ENCODE measurements around the gene LAMC2. TPM values are rescaled to one million over a fixed set of nuclear protein-coding genes. Genes with fewer than 3 reads are reported as not detected.

The LAMC2 gene
- total and polyA plus RNA-seq, 9 of the 15 experiments (the other 6 are each of a cell fraction or from before 2014, with no cell fraction given), result 0.02 to 0.03 TPM; not detected in 7

GRCh38 chr1:183197762-183198161, 11.7 kb downstream of the LAMC2 start:
- H2AFZ ChIP-seq (ENCODE audit: low read depth, low read length), result no peak overlapping the region
- no peaks in the 10 kb centered on the region for H3K36me3 ChIP-seq (ENCODE audit: control insufficient read depth, insufficient read depth, low read length)
- intact Hi-C loops (cut with micrococcal nuclease) (no loop called here), in situ Hi-C loops (cut with MboI) (no loop called here)
- H3K27ac ChIP-seq (ENCODE audit: extremely low read depth, low read depth, low read length), result no peak overlapping the region
- no TSS peak for BruUV-seq (replicated peaks)
- WGBS (ENCODE audit: insufficient coverage, low coverage, missing lambda C conversion rate), result 0% methylated on average over 4 of the region's 4 CpGs
- ChIA-PET POLR2A (no interaction called here), CTCF (ENCODE audit: low intra/inter-chr PET ratio) (no interaction called here)
- no peaks in the 10 kb centered on the region; the same call in 1 of the 2 replicates for H4K20me1 ChIP-seq (replicated peaks; ENCODE audit: control insufficient read depth, insufficient read depth, low read length)
- H3K27me3 ChIP-seq (ENCODE audit: control insufficient read depth in 2 of 2, insufficient read depth in 2 of 2, low read length in 2 of 2), result peaks cover 5 to 16% of the 10 kb centered on the region in 2 experiments; a peak in 4 of 5 replicates
- no peaks in the 10 kb centered on the region for H3K79me2 ChIP-seq (ENCODE audit: control insufficient read depth, insufficient read depth, low read length)
- H3K4me2 ChIP-seq (ENCODE audit: insufficient read depth, low read length), result no peak overlapping the region
- no peaks in the 10 kb centered on the region for H3K9me1 ChIP-seq (ENCODE audit: control insufficient read depth, insufficient read depth, low read length)
- no peak for DNase-seq (ENCODE audit: extremely low read depth in 1 of 4, low spot score in 3 of 4)
- H3K9me3 ChIP-seq (replicated peaks; ENCODE audit: control insufficient read depth, insufficient read depth, low read depth, low read length), result no peaks in the 10 kb centered on the region
- FAIRE-seq, result no peak
- no peaks in the 10 kb centered on the region for H3K4me1 ChIP-seq (replicated peaks in 1 of 2; ENCODE audit: control insufficient read depth in 2 of 2, insufficient read depth in 2 of 2, low read length in 2 of 2)
- no peak for ATAC-seq
- no peak overlapping the region for H3K4me3 ChIP-seq
- H3K9ac ChIP-seq (ENCODE audit: insufficient read depth in 1 of 2, low read depth in 2 of 2, low read length in 2 of 2), result no peak overlapping the region
- TF ChIP-seq RERE (CRISPR knock-in tag; IDR thresholded peaks at IDR 0.05; ENCODE audit: borderline replicate concordance), result no peak
- TF ChIP-seq GTF2E2 (tag; IDR thresholded peaks at IDR 0.05), result no peak
- TF ChIP-seq HDAC8 (tag; IDR thresholded peaks at IDR 0.05), result no peak
- no peak for TF ChIP-seq PHF8 (IDR thresholded peaks at IDR 0.05; ENCODE audit: borderline replicate concordance, low read length)
- TF ChIP-seq TBL1XR1 (IDR thresholded peaks at IDR 0.05; ENCODE audit: low read length in 2 of 2), result no peak
- TF ChIP-seq SP2 (IDR thresholded peaks at IDR 0.05; ENCODE audit: extremely low read depth, low read depth, low read length, poor library complexity, severe bottlenecking), result no peak
- no peak for TF ChIP-seq ATF3 (IDR thresholded peaks at IDR 0.05)
- TF ChIP-seq ATF3 (CRISPR knock-in tag; conservative IDR thresholded peaks at IDR 0.05), result no peak
